ENCODE results near the gene CROCC2. TPM values are rescaled to one million over a fixed set of nuclear protein-coding genes. Genes with fewer than 3 reads are reported as not detected.

Gene CROCC2
- total RNA-seq, 4 donors from 2014 or later = 0.79 to 2.6 (median 1.8) TPM; not detected in 1

DNA sequence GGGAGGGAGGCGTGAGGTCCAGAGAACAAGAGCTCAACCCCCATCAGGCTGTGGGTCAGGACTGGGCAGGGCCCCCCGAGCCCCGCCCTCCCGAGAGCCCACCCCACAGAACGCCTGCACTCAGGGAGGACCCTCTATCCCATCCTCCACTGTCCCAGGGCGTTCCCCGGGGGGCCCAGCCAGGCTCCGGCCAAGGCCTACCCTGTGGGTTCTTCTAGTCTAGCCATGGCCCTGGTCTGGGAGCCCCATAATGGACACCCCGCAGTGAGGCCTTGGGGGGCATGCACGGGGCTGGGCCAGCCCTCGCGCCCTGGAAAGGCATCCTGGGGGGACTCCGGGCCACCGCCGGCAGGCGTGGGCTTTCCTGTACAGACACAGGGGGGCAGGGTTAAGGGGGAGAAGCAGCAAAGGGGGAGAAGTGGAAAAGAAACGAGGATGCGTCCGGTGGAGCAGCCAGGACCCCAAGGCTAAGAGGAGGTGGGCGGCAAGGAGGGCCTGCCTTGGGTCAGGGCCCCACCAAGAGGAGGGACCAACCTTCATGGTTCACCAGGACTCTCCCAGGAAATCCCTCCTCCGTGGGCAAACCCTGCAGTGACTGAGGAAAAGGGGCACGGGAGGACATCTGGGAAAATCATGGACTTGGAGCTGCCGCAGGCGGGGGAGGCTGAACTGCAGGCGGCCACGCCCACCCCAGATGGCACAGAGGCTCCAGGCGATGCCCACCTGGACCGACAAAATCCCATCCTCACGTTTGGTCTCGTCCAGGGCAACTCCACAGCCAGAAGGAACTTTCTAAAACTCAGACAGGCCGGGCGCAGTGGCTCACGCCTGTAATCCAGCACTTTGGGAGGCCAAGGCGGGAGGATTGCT is 2.7 kb upstream of the CROCC2 start:
- intact Hi-C loops (cut with DNase I; ENCODE audit: low total_unique reads) = no loop called here
- no peak for DNase-seq
- no peak overlapping the region for H3K4me3 ChIP-seq
- no peak for TF ChIP-seq POLR2A (IDR thresholded peaks at IDR 0.05)
- TF ChIP-seq, protein P1, sequence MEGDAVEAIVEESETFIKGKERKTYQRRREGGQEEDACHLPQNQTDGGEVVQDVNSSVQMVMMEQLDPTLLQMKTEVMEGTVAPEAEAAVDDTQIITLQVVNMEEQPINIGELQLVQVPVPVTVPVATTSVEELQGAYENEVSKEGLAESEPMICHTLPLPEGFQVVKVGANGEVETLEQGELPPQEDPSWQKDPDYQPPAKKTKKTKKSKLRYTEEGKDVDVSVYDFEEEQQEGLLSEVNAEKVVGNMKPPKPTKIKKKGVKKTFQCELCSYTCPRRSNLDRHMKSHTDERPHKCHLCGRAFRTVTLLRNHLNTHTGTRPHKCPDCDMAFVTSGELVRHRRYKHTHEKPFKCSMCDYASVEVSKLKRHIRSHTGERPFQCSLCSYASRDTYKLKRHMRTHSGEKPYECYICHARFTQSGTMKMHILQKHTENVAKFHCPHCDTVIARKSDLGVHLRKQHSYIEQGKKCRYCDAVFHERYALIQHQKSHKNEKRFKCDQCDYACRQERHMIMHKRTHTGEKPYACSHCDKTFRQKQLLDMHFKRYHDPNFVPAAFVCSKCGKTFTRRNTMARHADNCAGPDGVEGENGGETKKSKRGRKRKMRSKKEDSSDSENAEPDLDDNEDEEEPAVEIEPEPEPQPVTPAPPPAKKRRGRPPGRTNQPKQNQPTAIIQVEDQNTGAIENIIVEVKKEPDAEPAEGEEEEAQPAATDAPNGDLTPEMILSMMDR (IDR thresholded peaks at IDR 0.05) = no peak
- H3K9me3 ChIP-seq = no peaks in the 10 kb centered on the region
- no peaks in the 10 kb centered on the region for H3K4me1 ChIP-seq
- no peak overlapping the region for H3K27ac ChIP-seq
- no peaks in the 10 kb centered on the region for H3K27me3 ChIP-seq
- no peaks in the 10 kb centered on the region for H3K36me3 ChIP-seq

DNA sequence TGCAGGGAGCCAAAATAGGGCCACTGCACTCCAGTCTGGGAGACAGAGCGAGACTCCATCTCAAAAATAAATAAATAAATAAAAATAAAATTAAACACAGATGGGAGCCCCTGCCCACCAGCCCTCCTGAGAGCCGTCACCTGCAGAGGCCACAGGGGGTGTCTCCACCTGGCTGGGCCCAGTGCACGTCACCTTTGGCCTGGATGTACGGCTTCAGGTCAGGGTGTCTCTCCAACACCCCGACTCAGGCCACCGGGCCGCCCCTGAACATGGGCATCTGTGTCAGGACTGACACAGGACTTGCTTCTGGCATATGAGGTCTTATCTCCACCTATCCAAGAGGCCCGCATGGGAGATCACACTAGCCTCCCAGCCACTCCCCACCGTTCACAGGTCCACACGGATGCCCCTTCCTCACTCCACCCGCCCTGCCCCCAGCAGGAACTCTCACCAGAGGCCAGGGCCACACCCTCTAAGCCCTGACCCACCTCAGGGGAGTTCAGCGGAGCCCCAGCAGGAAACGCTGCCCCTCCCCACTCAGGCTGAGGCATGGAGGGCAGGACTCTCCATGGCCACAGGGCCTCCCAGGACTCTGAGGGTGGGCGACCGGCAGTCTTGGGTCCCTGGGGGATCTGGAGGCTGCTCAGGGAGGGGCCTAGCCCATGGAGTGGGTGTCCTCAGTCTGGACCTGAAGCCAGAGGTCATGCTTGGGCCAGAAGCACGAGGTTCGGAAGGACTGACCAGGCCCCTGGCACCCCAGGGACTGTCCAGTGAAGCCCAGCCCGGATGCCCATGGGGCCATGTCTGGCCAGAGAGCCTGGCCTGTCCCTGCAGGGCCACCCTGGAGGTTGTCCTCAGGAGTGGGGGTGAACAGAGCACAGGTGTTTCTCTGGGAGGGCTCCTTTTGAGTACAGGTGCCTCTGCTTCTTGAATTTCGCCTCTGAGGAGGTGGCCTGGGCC is 1.6 kb upstream of the CROCC2 start:
- Histone ChIP-seq H3K27me3 (no peaks in the 10 kb centered on the region), H3K9me3 (no peaks in the 10 kb centered on the region), H3K4me1 (no peaks in the 10 kb centered on the region), H3K4me3 (no peak overlapping the region), H3K36me3 (no peaks in the 10 kb centered on the region), H3K27ac (no peak overlapping the region)
- intact Hi-C loops (cut with DNase I; ENCODE audit: low total_unique reads) = no loop called here
- no peak for DNase-seq
- TF ChIP-seq, protein P1 (IDR thresholded peaks at IDR 0.05) = no peak
- TF ChIP-seq POLR2A (IDR thresholded peaks at IDR 0.05) = no peak

DNA sequence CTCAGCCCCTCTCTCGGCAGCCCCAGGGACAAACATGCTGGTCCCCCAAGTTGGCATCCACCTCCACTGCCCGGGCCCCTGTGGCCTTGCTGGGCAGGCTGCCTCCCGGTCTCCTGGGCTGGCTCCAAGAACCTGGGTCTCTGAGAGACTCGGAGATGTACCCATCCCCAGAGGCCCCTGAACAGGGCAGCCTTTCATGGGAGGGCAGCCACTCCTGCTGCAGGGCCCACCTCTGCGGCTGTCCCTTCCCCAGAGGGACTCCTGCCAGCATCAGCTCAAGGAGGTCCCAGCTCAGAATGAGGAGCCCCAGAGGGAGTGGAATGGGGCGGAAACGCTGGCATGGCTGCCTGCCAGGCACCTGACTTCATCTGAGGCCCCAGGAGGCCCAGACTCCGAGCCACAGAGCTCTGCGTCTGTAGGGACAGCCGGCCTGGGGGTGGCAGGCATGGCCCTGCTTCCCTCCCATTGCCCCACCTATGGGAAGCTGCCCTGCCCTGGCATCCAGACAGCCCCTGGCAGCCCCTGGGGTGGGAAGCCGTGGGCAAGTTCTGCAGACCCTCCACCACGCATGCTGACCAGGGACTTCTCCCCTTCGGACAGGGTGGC is 857 bp upstream of the CROCC2 start:
- DNase-seq = no peak
- TF ChIP-seq, protein P1 (IDR thresholded peaks at IDR 0.05) = no peak
- no peak for TF ChIP-seq POLR2A (IDR thresholded peaks at IDR 0.05)
- no peaks in the 10 kb centered on the region for H3K27me3 ChIP-seq
- no peak overlapping the region for H3K27ac ChIP-seq
- H3K36me3 ChIP-seq = no peaks in the 10 kb centered on the region
- H3K4me1 ChIP-seq = no peaks in the 10 kb centered on the region
- intact Hi-C loops (cut with DNase I; ENCODE audit: low total_unique reads) = no loop called here
- H3K4me3 ChIP-seq = no peak overlapping the region
- no peaks in the 10 kb centered on the region for H3K9me3 ChIP-seq

DNA sequence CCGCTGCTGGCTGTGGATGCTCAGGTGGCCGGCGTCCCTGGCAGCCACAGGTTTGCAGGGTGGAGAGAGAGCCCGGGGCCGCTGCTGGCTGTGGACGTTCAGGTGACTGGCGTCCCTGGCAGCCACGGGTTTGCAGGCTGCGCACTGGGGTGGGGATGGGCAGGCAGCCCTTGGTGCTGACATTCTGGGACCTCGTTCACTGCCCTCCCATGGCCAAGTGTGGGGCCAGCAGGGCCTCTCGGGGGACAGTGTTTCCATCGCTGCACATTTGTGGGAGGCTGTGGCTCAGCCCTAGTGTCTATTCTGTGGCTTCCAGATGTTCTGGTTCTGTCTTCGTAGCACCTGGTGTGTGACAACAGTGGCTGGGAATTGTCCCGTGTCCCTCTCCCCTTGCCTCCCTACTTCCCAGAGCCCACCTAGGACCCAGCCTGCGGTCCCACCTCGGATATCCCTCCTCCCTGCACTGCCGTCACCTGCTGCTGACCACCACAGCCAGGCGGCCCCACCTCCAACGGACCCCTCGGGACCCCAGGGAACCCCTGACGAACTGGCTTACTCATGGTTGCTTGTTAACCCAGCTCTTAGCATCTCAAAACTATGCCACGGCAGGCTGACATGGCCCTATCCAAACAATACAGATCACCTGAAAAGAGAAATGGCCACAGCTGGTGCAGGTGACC is 915 bp downstream of the CROCC2 start:
- intact Hi-C loops (cut with DNase I; ENCODE audit: low total_unique reads) = no loop called here
- Histone ChIP-seq H3K4me1 (no peaks in the 10 kb centered on the region), H3K27me3 (no peaks in the 10 kb centered on the region), H3K27ac (no peak overlapping the region), H3K36me3 (no peaks in the 10 kb centered on the region), H3K4me3 (no peak overlapping the region), H3K9me3 (no peaks in the 10 kb centered on the region)
- TF ChIP-seq, protein P1 (IDR thresholded peaks at IDR 0.05) = no peak
- TF ChIP-seq POLR2A (IDR thresholded peaks at IDR 0.05) = no peak
- DNase-seq = no peak
